Heart left ventricle (tissue), 16 donors: Measurements from ENCODE around the gene HOMER1. TPM values are rescaled to one million over a fixed set of nuclear protein-coding genes. Genes with fewer than 3 reads are reported as not detected.

Experiments
- ATAC-seq, 4 donors: fragments of 200-7000 bp; cut with Tn5 transposase; one replicate each; pipeline ENCODE4 v1.9.1; 2020 to 2022; ENCODE audit warnings: moderate library complexity in 4 of 4, mild to moderate bottlenecking in 3 of 4, moderate number of reproducible peaks in 1 of 4
- DNase-seq, 5 donors: peaks; one replicate each; pipeline ENCODE4 v3.0.0-alpha.2; 2020
- H3K27ac ChIP-seq, 12 donors: fragments of 200-600 bp; sonication (generic) in 4 of 12; one replicate each; pipeline versions ENCODE4 v1.5.0 to v1.8.0; 2016 to 2022; ENCODE audit warnings: mild to moderate bottlenecking in 2 of 12
- H3K27me3 ChIP-seq, 9 donors: fragments of 200-600 bp; sonication (generic) in 2 of 9; one replicate each; pipeline versions ENCODE4 v1.5.1 to v1.8.0; 2016 to 2022; ENCODE audit warnings: mild to moderate bottlenecking in 3 of 9
- H3K36me3 ChIP-seq, 9 donors: fragments of 200-600 bp; sonication (generic) in 2 of 9; one replicate each; pipeline versions ENCODE4 v1.5.0 to v1.8.0; 2018 to 2022; ENCODE audit warnings: mild to moderate bottlenecking in 2 of 9
- H3K4me1 ChIP-seq, 12 donors: fragments of 200-600 bp; sonication (generic) in 4 of 12; one replicate each; pipeline versions ENCODE4 v1.5.0 to v1.8.0; 2016 to 2022; ENCODE audit warnings: mild to moderate bottlenecking in 3 of 12
- H3K4me3 ChIP-seq, 12 donors: fragments of 200-600 bp; sonication (generic) in 4 of 12; one replicate each; pipeline versions ENCODE4 v1.5.0 to v1.8.0; 2017 to 2022; ENCODE audit warnings: mild to moderate bottlenecking in 9 of 12, moderate library complexity in 4 of 12
- H3K9me3 ChIP-seq, 12 donors: fragments of 200-600 bp; sonication (generic) in 4 of 12; one replicate each; pipeline versions ENCODE4 v1.5.0 to v1.8.0; 2016 to 2022; ENCODE audit warnings: mild to moderate bottlenecking in 1 of 12
- POLR2A ChIP-seq, 2 donors: fragments of 450-650 bp; IDR thresholded peaks; one replicate each; pipeline ENCODE4 v1.6.1; 2017; ENCODE audit warnings: antibody characterized with exemption in 2 of 2, mild to moderate bottlenecking in 2 of 2, moderate library complexity in 2 of 2
- WGBS, 4 donors: extraction: QIAGEN DNeasy Blood & Tissue Kit in 2 of 4; methylation state at CpG; one replicate each; pipeline versions ENCODE4 v1.1.5 to v1.1.7; 2013 to 2018; 5-methylcytosine and 5-hydroxymethylcytosine counted together
- intact Hi-C, 10 donors: fragments of 100-400 bp; cut with DNase I; formaldehyde crosslinking; loops; one replicate each; pipeline versions ENCODE4 v1.11.1 to v1.14.2; 2022
- polyA plus RNA-seq, 2 donors: library from polyadenylated mRNA; stranded (reverse); fragments of 200-250 nt; gene quantifications; one replicate each; pipeline ENCODE4 v1.2.3, GENCODE V29; 2013
- total RNA-seq, 9 donors: library from RNA; depleted of rRNA in 2 of 9; stranded (reverse); fragments of >200 nt in 2 of 9; fragmentation: NEBNext Ultra II Directional in 3 of 9; extraction: Animal tissue kit (Norgen Biotek cat#: 25700) in 3 of 9; gene quantifications; one replicate each; pipeline versions ENCODE4 v1.1.0 to v1.2.4, GENCODE V29; 2016 to 2023
- TF ChIP-seq, protein P1 (sequence below), 12 donors: fragments of 200-600 bp; sonication (generic) in 4 of 12; IDR thresholded peaks; one replicate each; pipeline versions ENCODE4 v1.5.0 to v1.8.0; 2018 to 2022; ENCODE audit warnings: antibody characterized with exemption in 12 of 12, mild to moderate bottlenecking in 5 of 12
- donor health status: ischemic (EF 13 %, LVEDD 7.1; RV severe dilation, severe dysfunction).
- donor health status: healthy with polysubstance abuse.
- donor health status: DM: no; HTN: yes; CAD: no.
- donor health status: DM: no; HTN: no; CAD: no.
- donor health status: ischemic (EF 25% LVEDD 6.9; RV normal size, moderate dysfunction).
- donor health status: ischemic (EF 25% LVEDD 5.7; RV mildly dilated, moderate dysfunction).
- donor health status: healthy.
- donor health status: DM: yes; HTN: yes; CAD: no.
- donor health status: ischemic (EF 35%, LVEDD 5.7; RV mildly dilated, moderate dysfunction).
- donor health status: nonischemic (EF 11% LVEDD 7.7; RV severe dilation, severe dysfunction).
- donor health status: DM: yes; HTN: yes; CAD: no.
- donor health status: PGD.
- donor health status: ischemic (EF 29% LVEDD 5.4; RV normal size, mild dysfunction).
- donor health status: nonischemic (EF 23%, LVEDD 6.1; RV moderate dilation, normal function).

HOMER1 gene
- total and polyA plus RNA-seq, 11 donors = 12.1 to 83.5 (median 51.0) TPM

DNA sequence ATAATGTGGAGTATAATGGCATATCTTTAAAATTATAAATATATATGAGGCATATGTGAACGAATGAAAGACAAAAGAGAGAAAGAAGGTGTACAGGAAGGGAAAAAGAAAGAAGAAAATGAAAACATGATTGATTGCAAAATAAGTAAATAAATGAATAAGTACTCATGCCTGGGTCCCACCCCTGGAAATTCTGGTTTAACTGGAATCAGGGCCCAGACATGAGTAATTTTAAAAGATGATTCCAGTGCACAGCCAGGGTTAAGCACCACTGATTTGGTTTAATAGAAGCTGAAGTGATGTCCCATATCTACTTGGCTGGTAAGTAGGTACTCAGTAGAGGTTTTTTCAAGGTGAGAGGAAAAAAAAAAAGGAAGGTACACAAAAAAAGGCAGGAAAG is 34.0 kb upstream of the HOMER1 start:
- Histone ChIP-seq H3K36me3 (no peaks in the 10 kb centered on the region), H3K27me3 (no peaks in the 10 kb centered on the region), H3K4me1 (peaks cover 0 to 5% (median 0%) of the 10 kb centered on the region in 12 donors), H3K4me3 (no peak overlapping the region), H3K9me3 (peaks cover 0 to 10% (median 0%) of the 10 kb centered on the region in 12 donors), H3K27ac (no peak overlapping the region)
- no peak for DNase-seq
- no peak for ATAC-seq
- 87 to 100% (median 95%) methylated on average over 1 of the region's 1 CpG for WGBS, 4 donors
- intact Hi-C loops = loop anchor here in 1 of 10 donors (10.0 kb wide), 1 partner anchor 767 kb away; no protein-coding TSS in a partner anchor
- TF ChIP-seq, protein P1, sequence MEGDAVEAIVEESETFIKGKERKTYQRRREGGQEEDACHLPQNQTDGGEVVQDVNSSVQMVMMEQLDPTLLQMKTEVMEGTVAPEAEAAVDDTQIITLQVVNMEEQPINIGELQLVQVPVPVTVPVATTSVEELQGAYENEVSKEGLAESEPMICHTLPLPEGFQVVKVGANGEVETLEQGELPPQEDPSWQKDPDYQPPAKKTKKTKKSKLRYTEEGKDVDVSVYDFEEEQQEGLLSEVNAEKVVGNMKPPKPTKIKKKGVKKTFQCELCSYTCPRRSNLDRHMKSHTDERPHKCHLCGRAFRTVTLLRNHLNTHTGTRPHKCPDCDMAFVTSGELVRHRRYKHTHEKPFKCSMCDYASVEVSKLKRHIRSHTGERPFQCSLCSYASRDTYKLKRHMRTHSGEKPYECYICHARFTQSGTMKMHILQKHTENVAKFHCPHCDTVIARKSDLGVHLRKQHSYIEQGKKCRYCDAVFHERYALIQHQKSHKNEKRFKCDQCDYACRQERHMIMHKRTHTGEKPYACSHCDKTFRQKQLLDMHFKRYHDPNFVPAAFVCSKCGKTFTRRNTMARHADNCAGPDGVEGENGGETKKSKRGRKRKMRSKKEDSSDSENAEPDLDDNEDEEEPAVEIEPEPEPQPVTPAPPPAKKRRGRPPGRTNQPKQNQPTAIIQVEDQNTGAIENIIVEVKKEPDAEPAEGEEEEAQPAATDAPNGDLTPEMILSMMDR (IDR thresholded peaks at IDR 0.05) = no peak
- no peak for TF ChIP-seq POLR2A (IDR thresholded peaks at IDR 0.05)

DNA sequence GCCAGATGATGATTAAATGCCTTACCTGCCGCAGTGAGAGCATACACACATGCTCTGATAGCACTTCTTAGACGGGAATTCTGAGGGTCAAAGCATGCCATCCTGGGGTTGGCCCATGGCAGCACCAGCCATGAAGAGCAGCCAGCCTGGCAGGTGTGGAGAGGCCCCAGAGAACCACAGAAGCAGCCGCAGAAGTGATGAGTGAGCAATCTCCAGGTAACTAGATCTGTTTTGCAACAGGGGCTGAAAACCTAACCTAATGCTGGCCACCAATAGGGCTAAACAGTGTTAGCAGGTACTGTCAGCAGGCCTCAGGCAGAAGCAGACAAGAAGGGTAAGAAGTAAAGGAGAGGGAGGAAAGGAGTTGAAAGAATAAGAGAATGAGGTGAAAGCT is 33.5 kb upstream of the HOMER1 start:
- H3K4me3 ChIP-seq = no peak overlapping the region
- no peaks in the 10 kb centered on the region for H3K27me3 ChIP-seq
- no peak for ATAC-seq
- no peak for DNase-seq
- H3K36me3 ChIP-seq = no peaks in the 10 kb centered on the region
- WGBS, 4 donors = 78 to 85% (median 82%) methylated on average over 3 of the region's 3 CpGs
- peaks cover 0 to 5% (median 0%) of the 10 kb centered on the region in 12 donors for H3K4me1 ChIP-seq
- TF ChIP-seq POLR2A (IDR thresholded peaks at IDR 0.05) = no peak
- TF ChIP-seq, protein P1 (IDR thresholded peaks at IDR 0.05) = no peak
- intact Hi-C loops = loop anchor here in 1 of 10 donors (10.0 kb wide), 1 partner anchor 767 kb away; no protein-coding TSS in a partner anchor
- H3K9me3 ChIP-seq = peaks cover 0 to 8% (median 0%) of the 10 kb centered on the region in 12 donors
- H3K27ac ChIP-seq = no peak overlapping the region

DNA sequence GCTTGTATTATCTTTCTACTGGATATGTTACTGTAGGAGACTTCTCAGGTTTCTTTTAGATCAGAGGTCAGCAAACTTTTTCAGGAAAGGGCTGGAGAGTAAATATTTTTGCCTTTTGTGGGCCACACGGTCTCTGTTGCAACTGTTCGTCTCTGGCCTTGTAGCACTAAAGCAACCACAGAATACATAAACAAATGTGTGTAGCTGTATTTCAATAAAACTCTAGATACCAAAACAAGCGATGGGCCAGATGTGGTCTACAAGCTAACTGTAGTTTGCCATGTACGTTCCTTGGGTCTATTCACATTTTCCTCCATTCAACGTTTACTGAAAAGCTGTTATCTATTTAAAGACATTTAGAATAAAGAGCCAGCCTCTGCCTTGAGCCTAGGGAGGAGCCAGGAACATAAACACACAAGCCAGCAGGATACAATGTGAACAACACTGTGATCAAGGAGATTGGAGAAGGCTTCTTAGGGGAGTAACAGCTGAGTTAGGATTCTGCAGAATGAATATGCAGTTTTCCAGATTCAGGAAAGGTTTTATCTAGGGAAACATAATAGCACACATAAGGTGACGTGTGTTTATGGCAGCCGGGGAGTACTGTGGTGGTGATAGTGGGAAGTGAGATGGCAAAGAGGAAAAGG is 33.0 kb upstream of the HOMER1 start:
- no peak overlapping the region for H3K4me3 ChIP-seq
- H3K27ac ChIP-seq = no peak overlapping the region
- H3K9me3 ChIP-seq = peaks cover 0 to 3% (median 0%) of the 10 kb centered on the region in 12 donors
- no peaks in the 10 kb centered on the region for H3K36me3 ChIP-seq
- no peak for ATAC-seq
- intact Hi-C loops = loop anchor here in 1 of 10 donors (10.0 kb wide), 1 partner anchor 768 kb away; no protein-coding TSS in a partner anchor
- TF ChIP-seq, protein P1 (IDR thresholded peaks at IDR 0.05) = no peak
- TF ChIP-seq POLR2A (IDR thresholded peaks at IDR 0.05) = no peak
- 73 to 85% (median 81%) methylated on average over 7 of the region's 7 CpGs for WGBS, 4 donors
- no peak for DNase-seq
- H3K27me3 ChIP-seq = no peaks in the 10 kb centered on the region
- peaks cover 0 to 5% (median 0%) of the 10 kb centered on the region in 12 donors for H3K4me1 ChIP-seq

DNA sequence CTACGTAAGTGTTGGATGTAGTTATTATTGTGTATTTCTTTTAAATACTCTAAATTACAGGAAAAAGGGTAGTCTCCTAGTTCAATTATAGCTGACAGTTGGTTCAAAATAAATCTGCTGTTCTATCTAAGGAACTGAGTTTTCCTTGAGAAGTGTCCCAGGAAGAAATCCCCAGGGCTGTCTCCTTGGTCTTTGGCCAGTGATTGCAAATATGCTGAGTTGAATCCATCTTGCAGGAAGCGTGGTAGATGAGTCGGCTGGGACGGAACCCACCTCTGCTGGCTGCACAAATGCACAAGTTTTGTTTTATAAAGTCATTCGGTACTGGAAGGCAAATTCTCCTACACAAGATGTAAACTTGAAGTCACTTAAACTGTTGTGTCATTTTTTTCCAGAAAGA is 30.2 kb upstream of the HOMER1 start:
- Histone ChIP-seq H3K9me3 (no peaks in the 10 kb centered on the region), H3K36me3 (no peaks in the 10 kb centered on the region), H3K4me3 (no peak overlapping the region), H3K27me3 (no peaks in the 10 kb centered on the region), H3K4me1 (peaks cover 0 to 5% (median 0%) of the 10 kb centered on the region in 12 donors), H3K27ac (peak overlapping the region in 1 of 12 donors; percentile 14)
- no peak for TF ChIP-seq POLR2A (IDR thresholded peaks at IDR 0.05)
- TF ChIP-seq, protein P1 (IDR thresholded peaks at IDR 0.05) = no peak
- ATAC-seq (peak in 1 of 4 donors; percentile 26), DNase-seq (peak in 3 of 5 donors; percentile 32 to 43 (median 33))
- intact Hi-C loops = loop anchor here in 1 of 10 donors (10.0 kb wide), 1 partner anchor 771 kb away; no protein-coding TSS in a partner anchor
- WGBS, 4 donors = 41 to 63% (median 52%) methylated on average over 5 of the region's 5 CpGs
